SK-N-MC (cell line): Measurements from ENCODE around the gene HACD1.

Source experiments
- EZH2 ChIP-seq: fragments of 200-600 bp; sonication (generic); IDR thresholded peaks from one replicate; pipeline ENCODE4 v1.6.1; 2017; ENCODE audit warnings: antibody characterized with exemption
- POLR2AphosphoS5 ChIP-seq: IDR thresholded peaks from 2 replicates; pipeline ENCODE4 v1.6.1; 2012; ENCODE audit warnings: mild to moderate bottlenecking, low read depth, low read length, borderline replicate concordance

DNA sequence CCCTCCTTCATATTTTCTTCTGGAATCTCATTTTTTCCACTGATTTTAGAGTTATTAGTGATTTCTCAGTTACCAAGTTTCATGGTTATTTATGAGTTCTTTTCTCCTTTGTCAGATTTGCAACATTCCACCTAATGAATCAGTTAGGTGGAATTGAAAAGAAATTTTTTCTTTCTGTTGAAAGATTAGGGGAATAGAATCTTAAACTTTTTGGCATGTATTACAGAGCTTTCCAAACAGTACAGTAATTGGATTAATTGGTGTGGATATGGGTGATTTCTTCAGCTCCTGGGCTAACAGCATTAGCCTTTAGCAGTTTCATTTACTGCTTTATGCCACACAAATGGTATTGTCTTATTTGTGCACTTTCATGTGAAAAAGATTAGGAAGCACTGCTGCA is 43.7 kb upstream of the HACD1 start:
- TF ChIP-seq EZH2 (no peak), POLR2AphosphoS5 (no peak)
